C4-2B (cell line): Measurements from ENCODE around the gene SCYL3.
"Not testable (repeated sequence)": the region's sequence is repeated elsewhere in the genome, so short reads cannot be mapped to it uniquely, and the experiment has no call there.

Experiments
- H3K27ac ChIP-seq: fragments of 450-650 bp; 2 replicates; pipeline ENCODE4 v1.5.1; 2017
- CTCF ChIP-seq: fragments of 450-650 bp; conservative IDR thresholded peaks from 2 replicates; pipeline ENCODE4 v1.5.1; 2017; ENCODE audit warnings: mild to moderate bottlenecking
- ZFX ChIP-seq: fragments of 450-650 bp; IDR thresholded peaks from 2 replicates; pipeline ENCODE4 v1.6.1; 2017

The SCYL3 gene

GRCh38 chr1:169877800-169878491 lies 15.8 kb downstream of the SCYL3 start:
- no peak for TF ChIP-seq CTCF
- TF ChIP-seq ZFX, result no peak
- no peak overlapping the region for H3K27ac ChIP-seq

- no peak overlapping the region for H3K27ac ChIP-seq
- TF ChIP-seq CTCF (no peak), ZFX (no peak)
Measured at GRCh38 chr1:169874229-169874628, 19.5 kb downstream of the SCYL3 start.

GRCh38 chr1:169873582-169874199 lies 20.0 kb downstream of the SCYL3 start:
- H3K27ac ChIP-seq, result no peak overlapping the region
- TF ChIP-seq ZFX (no peak), CTCF (no peak)

GRCh38 chr1:169872906-169873305 lies 20.8 kb downstream of the SCYL3 start:
- no peak overlapping the region for H3K27ac ChIP-seq
- TF ChIP-seq CTCF (no peak), ZFX (no peak)

GRCh38 chr1:169871988-169872387 lies 21.7 kb downstream of the SCYL3 start:
- not testable (repeated sequence) for H3K27ac ChIP-seq

- H3K27ac ChIP-seq, result no peak overlapping the region
- TF ChIP-seq CTCF (no peak), ZFX (no peak)
Measured at GRCh38 chr1:169869426-169869825, 24.3 kb downstream of the SCYL3 start.

- no peak for TF ChIP-seq ZFX
- peak overlapping the region; percentile 30; the same call in 1 of the 2 replicates for H3K27ac ChIP-seq
Measured at GRCh38 chr1:169868978-169869377, 24.7 kb downstream of the SCYL3 start.

GRCh38 chr1:169867012-169867675 lies 26.6 kb downstream of the SCYL3 start:
- TF ChIP-seq ZFX, result no peak
- no peak for TF ChIP-seq CTCF
- no peak overlapping the region for H3K27ac ChIP-seq
